Peyer's patch (tissue), 4 donors: ENCODE measurements around the gene FRMPD4. TPM values are rescaled to one million over a fixed set of nuclear protein-coding genes. Genes with fewer than 3 reads are reported as not detected.

Source experiments
- DNase-seq, 3 donors: peaks; one replicate each; pipeline ENCODE4 v3.0.0-alpha.2; 2017 to 2019
- H3K27ac ChIP-seq, 4 donors: fragments of 200-600 bp; sonication (generic); one replicate each; pipeline ENCODE4 v1.5.1; 2016 to 2019
- H3K27me3 ChIP-seq, 2 donors: fragments of 200-600 bp; sonication (generic); one replicate each; pipeline ENCODE4 v1.5.1; 2019
- H3K36me3 ChIP-seq, 3 donors: fragments of 200-600 bp; sonication (generic); one replicate each; pipeline ENCODE4 v1.5.1; 2016 to 2019
- H3K4me1 ChIP-seq, 4 donors: fragments of 200-600 bp; sonication (generic); one replicate each; pipeline ENCODE4 v1.5.1; 2016 to 2019
- H3K4me3 ChIP-seq, 4 donors: fragments of 200-600 bp; sonication (generic); 1 replicate in 3 of 4; 2 replicates in 1 of 4; pipeline ENCODE4 v1.5.1; 2016 to 2019; ENCODE audit warnings: mild to moderate bottlenecking in 1 of 4
- H3K9me3 ChIP-seq, 4 donors: fragments of 200-600 bp; sonication (generic); one replicate each; pipeline ENCODE4 v1.5.1; 2016 to 2019; ENCODE audit warnings: mild to moderate bottlenecking in 1 of 4
- CTCF ChIP-seq, 6 experiments: fragments of 450-650 bp in 4 of 6; fragments of 200-600 bp in 2 of 6; sonication (generic) in 1 of 6; IDR thresholded peaks; one replicate each; pipeline ENCODE4 v1.5.1; 2017 to 2019; ENCODE audit warnings: antibody characterized with exemption in 6 of 6, mild to moderate bottlenecking in 3 of 6, moderate library complexity in 1 of 6
- POLR2A ChIP-seq, 2 donors: fragments of 450-650 bp; IDR thresholded peaks; one replicate each; pipeline ENCODE4 v1.5.1; 2017; ENCODE audit warnings: antibody characterized with exemption in 2 of 2, mild to moderate bottlenecking in 2 of 2, moderate library complexity in 2 of 2
- total RNA-seq, 4 donors: library from RNA; depleted of rRNA; stranded (reverse); fragments of >200 nt; gene quantifications; one replicate each; pipeline ENCODE4 v1.1.0, GENCODE V29; 2016

The FRMPD4 gene
- total RNA-seq, 4 donors from 2014 or later = 0.19 TPM; not detected in 3

DNA sequence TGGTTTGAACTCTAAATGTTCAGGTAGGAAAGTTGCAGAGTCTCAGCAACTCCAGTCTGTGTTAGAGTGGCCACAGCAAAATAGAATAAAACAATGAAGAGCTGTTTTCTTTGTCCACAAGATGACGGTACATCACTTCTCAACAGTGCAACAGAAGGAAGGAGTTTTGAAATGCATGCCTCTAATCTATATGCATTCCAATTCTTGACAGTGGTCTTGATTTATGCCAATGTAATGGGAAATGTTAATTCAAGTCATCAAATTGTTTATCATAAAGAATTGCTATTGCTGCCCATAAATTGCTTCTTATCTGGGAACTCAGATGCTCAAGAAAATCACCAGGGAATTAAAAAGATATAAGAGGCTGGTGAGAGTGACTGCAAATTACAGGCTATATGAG lies 457.4 kb downstream of the FRMPD4 start:
- no peaks in the 10 kb centered on the region for H3K27me3 ChIP-seq
- no peak for DNase-seq
- H3K4me1 ChIP-seq = no peaks in the 10 kb centered on the region
- no peak overlapping the region for H3K27ac ChIP-seq
- TF ChIP-seq POLR2A (IDR thresholded peaks at IDR 0.05) (no peak), CTCF (IDR thresholded peaks at IDR 0.05) (no peak)
- no peak overlapping the region for H3K4me3 ChIP-seq
- no peaks in the 10 kb centered on the region for H3K9me3 ChIP-seq
- no peaks in the 10 kb centered on the region for H3K36me3 ChIP-seq

DNA sequence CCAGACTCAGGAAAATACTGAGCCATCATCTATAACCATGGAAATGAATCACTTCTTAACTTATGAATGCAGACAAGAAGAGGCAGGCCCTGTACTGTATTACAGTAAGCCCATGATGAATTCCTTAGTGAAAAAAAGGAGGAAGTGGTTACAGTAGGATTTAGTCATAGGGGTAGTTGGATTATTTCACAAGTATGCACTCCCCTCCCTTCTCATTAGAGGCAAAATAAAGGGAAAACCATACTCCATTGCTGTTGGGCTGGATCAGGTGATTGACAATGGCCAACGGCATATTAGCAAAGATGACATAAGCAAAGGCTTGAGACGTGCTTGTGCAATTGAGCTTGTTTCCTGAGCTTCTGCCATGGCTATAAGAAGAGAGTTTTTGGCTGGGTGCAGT lies 471.8 kb downstream of the FRMPD4 start:
- no peak for DNase-seq
- Histone ChIP-seq H3K9me3 (no peaks in the 10 kb centered on the region), H3K27ac (no peak overlapping the region), H3K4me1 (no peaks in the 10 kb centered on the region), H3K4me3 (no peak overlapping the region), H3K27me3 (no peaks in the 10 kb centered on the region), H3K36me3 (no peaks in the 10 kb centered on the region)
- no peak for TF ChIP-seq CTCF (IDR thresholded peaks at IDR 0.05)

- no peaks in the 10 kb centered on the region for H3K36me3 ChIP-seq
- no peak for TF ChIP-seq CTCF (IDR thresholded peaks at IDR 0.05)
- TF ChIP-seq POLR2A (IDR thresholded peaks at IDR 0.05) = no peak
- no peak overlapping the region for H3K4me3 ChIP-seq
- H3K27ac ChIP-seq = no peak overlapping the region
- H3K9me3 ChIP-seq = no peaks in the 10 kb centered on the region
- no peaks in the 10 kb centered on the region for H3K27me3 ChIP-seq
- H3K4me1 ChIP-seq = no peaks in the 10 kb centered on the region
- DNase-seq = no peak
These were observed 473.2 kb downstream of the FRMPD4 start for GRCh38 chrX:12611471-12611870.

DNA sequence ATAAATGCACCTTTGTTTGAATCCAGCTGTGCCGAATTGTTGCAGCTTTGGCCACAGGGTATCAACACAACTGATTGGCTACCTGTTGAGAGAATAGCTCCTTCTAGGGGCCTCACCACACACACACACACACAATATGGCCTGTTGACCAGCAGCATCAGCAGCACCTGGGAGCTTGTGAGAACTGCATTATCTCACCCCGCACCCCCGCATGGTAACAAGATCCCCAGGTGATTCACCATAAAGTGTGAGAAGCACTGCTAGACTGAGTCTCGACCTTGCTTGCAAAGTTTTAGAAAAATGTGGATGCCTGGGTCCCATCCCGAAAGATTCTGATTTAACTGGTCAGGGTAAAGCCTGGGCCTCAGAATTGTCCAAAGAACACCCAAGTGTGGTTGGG lies 476.0 kb downstream of the FRMPD4 start:
- TF ChIP-seq CTCF (IDR thresholded peaks at IDR 0.05) = no peak
- no peak for TF ChIP-seq POLR2A (IDR thresholded peaks at IDR 0.05)

DNA sequence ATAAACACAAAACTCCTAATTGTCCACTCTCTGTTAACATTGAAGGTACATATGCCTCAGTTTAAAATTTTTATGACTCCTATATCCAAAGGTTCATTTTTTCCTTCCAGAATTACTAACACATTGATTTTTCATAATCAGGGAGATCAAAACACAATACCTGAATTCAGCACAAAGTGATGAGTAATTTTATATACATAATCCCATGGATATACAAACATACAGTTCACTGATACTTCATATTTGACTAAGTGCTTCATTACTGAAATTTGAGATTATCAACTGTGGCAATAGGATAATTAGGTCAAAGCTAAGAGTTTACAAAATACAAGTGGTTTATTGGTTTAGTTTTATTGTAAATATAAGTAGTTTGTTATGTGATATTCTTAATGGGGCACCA lies 476.8 kb downstream of the FRMPD4 start:
- H3K4me3 ChIP-seq = no peak overlapping the region
- DNase-seq = no peak
- no peak overlapping the region for H3K27ac ChIP-seq
- H3K9me3 ChIP-seq = no peaks in the 10 kb centered on the region
- TF ChIP-seq CTCF (IDR thresholded peaks at IDR 0.05) (no peak), POLR2A (IDR thresholded peaks at IDR 0.05) (no peak)
- H3K4me1 ChIP-seq = no peaks in the 10 kb centered on the region
- H3K27me3 ChIP-seq = no peaks in the 10 kb centered on the region
- H3K36me3 ChIP-seq = no peaks in the 10 kb centered on the region

More for the DNA sequence above, 476.0 kb downstream of the FRMPD4 start:
- H3K27ac ChIP-seq = no peak overlapping the region
- H3K36me3 ChIP-seq = no peaks in the 10 kb centered on the region
- no peaks in the 10 kb centered on the region for H3K4me1 ChIP-seq
- no peaks in the 10 kb centered on the region for H3K27me3 ChIP-seq
- DNase-seq = no peak
- H3K9me3 ChIP-seq = no peaks in the 10 kb centered on the region
- H3K4me3 ChIP-seq = no peak overlapping the region

DNA sequence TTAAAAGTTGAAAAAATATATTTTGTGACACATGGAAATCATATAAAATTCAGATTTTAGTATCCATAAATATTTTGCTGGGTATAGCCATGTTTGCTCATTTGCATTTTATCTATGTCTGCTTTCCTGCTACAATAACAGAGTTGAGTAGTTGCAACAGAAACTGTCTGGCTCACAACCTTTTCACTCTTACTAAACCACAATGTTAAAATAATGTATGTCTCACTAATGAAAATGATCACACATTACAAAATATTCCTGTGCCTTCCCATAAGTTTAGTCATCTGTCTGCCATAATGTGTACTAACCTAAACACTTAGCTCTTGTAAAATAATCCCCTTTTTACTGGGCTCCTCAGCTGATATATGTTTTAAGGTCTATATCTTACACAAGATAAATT lies 479.0 kb downstream of the FRMPD4 start:
- Histone ChIP-seq H3K4me3 (no peak overlapping the region), H3K4me1 (no peaks in the 10 kb centered on the region), H3K36me3 (no peaks in the 10 kb centered on the region), H3K27ac (no peak overlapping the region), H3K9me3 (no peaks in the 10 kb centered on the region), H3K27me3 (no peaks in the 10 kb centered on the region)
- TF ChIP-seq CTCF (IDR thresholded peaks at IDR 0.05) (no peak), POLR2A (IDR thresholded peaks at IDR 0.05) (no peak)
- no peak for DNase-seq
